Measurements from ENCODE around the gene ACSS1.

GRCh38 chr20:25033924-25034300, 24.0 kb downstream of the ACSS1 start:
- TF ChIP-seq TAF1 (IDR thresholded peaks at IDR 0.05; ENCODE audit: borderline replicate concordance, insufficient read depth, low read length) (no peak), SIN3A (IDR thresholded peaks at IDR 0.05; ENCODE audit: borderline replicate concordance, insufficient read depth, low read length) (no peak)
- TF ChIP-seq, protein P1, sequence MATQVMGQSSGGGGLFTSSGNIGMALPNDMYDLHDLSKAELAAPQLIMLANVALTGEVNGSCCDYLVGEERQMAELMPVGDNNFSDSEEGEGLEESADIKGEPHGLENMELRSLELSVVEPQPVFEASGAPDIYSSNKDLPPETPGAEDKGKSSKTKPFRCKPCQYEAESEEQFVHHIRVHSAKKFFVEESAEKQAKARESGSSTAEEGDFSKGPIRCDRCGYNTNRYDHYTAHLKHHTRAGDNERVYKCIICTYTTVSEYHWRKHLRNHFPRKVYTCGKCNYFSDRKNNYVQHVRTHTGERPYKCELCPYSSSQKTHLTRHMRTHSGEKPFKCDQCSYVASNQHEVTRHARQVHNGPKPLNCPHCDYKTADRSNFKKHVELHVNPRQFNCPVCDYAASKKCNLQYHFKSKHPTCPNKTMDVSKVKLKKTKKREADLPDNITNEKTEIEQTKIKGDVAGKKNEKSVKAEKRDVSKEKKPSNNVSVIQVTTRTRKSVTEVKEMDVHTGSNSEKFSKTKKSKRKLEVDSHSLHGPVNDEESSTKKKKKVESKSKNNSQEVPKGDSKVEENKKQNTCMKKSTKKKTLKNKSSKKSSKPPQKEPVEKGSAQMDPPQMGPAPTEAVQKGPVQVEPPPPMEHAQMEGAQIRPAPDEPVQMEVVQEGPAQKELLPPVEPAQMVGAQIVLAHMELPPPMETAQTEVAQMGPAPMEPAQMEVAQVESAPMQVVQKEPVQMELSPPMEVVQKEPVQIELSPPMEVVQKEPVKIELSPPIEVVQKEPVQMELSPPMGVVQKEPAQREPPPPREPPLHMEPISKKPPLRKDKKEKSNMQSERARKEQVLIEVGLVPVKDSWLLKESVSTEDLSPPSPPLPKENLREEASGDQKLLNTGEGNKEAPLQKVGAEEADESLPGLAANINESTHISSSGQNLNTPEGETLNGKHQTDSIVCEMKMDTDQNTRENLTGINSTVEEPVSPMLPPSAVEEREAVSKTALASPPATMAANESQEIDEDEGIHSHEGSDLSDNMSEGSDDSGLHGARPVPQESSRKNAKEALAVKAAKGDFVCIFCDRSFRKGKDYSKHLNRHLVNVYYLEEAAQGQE (IDR thresholded peaks at IDR 0.05; ENCODE audit: insufficient read depth in 1 of 2, low read depth in 2 of 2, low read length in 2 of 2) = no peak

Data from PFSK-1 (cell line).